Measurements from ENCODE around the gene ATP5MC2.
"Not testable (repeated sequence)": the region's sequence is repeated elsewhere in the genome, so short reads cannot be mapped to it uniquely, and the experiment has no call there.

DNA sequence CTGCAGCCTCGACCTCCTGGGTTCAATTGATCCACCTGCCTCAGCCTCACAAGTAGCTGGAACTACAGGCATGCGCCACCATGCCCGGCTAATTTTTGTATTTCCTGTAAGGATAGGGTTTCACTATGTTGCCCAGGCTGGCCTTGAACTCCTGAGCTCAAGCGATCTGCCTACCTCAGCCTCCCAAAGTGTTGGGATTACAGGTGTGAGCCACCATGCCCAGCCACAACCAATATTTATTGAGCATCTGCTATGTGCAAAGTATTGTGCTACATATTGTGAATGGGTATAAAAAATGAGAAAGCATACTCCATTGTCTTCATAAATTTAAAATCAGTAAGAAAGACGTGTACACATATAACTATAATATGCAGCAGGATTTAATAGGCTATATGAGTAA lies 4.2 kb upstream of the ATP5MC2 start:
- TF ChIP-seq, protein P1, sequence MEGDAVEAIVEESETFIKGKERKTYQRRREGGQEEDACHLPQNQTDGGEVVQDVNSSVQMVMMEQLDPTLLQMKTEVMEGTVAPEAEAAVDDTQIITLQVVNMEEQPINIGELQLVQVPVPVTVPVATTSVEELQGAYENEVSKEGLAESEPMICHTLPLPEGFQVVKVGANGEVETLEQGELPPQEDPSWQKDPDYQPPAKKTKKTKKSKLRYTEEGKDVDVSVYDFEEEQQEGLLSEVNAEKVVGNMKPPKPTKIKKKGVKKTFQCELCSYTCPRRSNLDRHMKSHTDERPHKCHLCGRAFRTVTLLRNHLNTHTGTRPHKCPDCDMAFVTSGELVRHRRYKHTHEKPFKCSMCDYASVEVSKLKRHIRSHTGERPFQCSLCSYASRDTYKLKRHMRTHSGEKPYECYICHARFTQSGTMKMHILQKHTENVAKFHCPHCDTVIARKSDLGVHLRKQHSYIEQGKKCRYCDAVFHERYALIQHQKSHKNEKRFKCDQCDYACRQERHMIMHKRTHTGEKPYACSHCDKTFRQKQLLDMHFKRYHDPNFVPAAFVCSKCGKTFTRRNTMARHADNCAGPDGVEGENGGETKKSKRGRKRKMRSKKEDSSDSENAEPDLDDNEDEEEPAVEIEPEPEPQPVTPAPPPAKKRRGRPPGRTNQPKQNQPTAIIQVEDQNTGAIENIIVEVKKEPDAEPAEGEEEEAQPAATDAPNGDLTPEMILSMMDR (IDR thresholded peaks at IDR 0.05; ENCODE audit: low read length): not testable (repeated sequence)
- TF ChIP-seq EZH2 (IDR thresholded peaks at IDR 0.05; ENCODE audit: borderline replicate concordance, low read length): not testable (repeated sequence)
